ENCODE data around the gene PDE8B. TPM values are rescaled to one million over a fixed set of nuclear protein-coding genes. Genes with fewer than 3 reads are reported as not detected.

Gene PDE8B
- total RNA-seq, 1 donor from 2014 or later, result 2.6 TPM

- Mint-ChIP-seq H3K4me1 (ENCODE audit: low read depth) (peaks cover 2% of the 10 kb centered on the region), H3K4me3 (ENCODE audit: low read depth) (no peak overlapping the region), H3K27ac (no peak overlapping the region), H3K36me3 (ENCODE audit: insufficient read depth) (no peaks in the 10 kb centered on the region), H3K27me3 (peaks cover 6% of the 10 kb centered on the region), H3K9me3 (ENCODE audit: low read depth) (no peaks in the 10 kb centered on the region)
- DNase-seq (ENCODE audit: low spot score, unreplicated experiment), result no peak
- TF ChIP-seq CTCF (IDR thresholded peaks at IDR 0.05; ENCODE audit: unreplicated experiment), result no peak
Observed at GRCh38 chr5:77298146-77298545, 87.7 kb downstream of the PDE8B start.

- no peak for DNase-seq (ENCODE audit: low spot score, unreplicated experiment)
- no peak overlapping the region for H3K27ac Mint-ChIP-seq
- no peaks in the 10 kb centered on the region for H3K36me3 Mint-ChIP-seq (ENCODE audit: insufficient read depth)
- no peak for TF ChIP-seq CTCF (IDR thresholded peaks at IDR 0.05; ENCODE audit: unreplicated experiment)
- peaks cover 9% of the 10 kb centered on the region for H3K27me3 Mint-ChIP-seq
- no peak overlapping the region for H3K4me3 Mint-ChIP-seq (ENCODE audit: low read depth)
- peaks cover 4% of the 10 kb centered on the region for H3K4me1 Mint-ChIP-seq (ENCODE audit: low read depth)
- no peaks in the 10 kb centered on the region for H3K9me3 Mint-ChIP-seq (ENCODE audit: low read depth)
Observed at GRCh38 chr5:77300451-77300850, 90.0 kb downstream of the PDE8B start.

GRCh38 chr5:77301447-77301883, 91.0 kb downstream of the PDE8B start:
- no peak overlapping the region for H3K4me3 Mint-ChIP-seq (ENCODE audit: low read depth)
- no peak overlapping the region for H3K27ac Mint-ChIP-seq

GRCh38 chr5:77302247-77302646, 91.8 kb downstream of the PDE8B start:
- Mint-ChIP-seq H3K36me3 (ENCODE audit: insufficient read depth) (no peaks in the 10 kb centered on the region), H3K4me1 (ENCODE audit: low read depth) (peaks cover 7% of the 10 kb centered on the region), H3K27ac (no peak overlapping the region), H3K4me3 (ENCODE audit: low read depth) (no peak overlapping the region), H3K27me3 (peaks cover 15% of the 10 kb centered on the region), H3K9me3 (ENCODE audit: low read depth) (no peaks in the 10 kb centered on the region)
- DNase-seq (ENCODE audit: low spot score, unreplicated experiment), result no peak
- TF ChIP-seq CTCF (IDR thresholded peaks at IDR 0.05; ENCODE audit: unreplicated experiment), result no peak

More at GRCh38 chr5:77301447-77301883, 91.0 kb downstream of the PDE8B start:
- DNase-seq (ENCODE audit: low spot score, unreplicated experiment), result no peak
- H3K27me3 Mint-ChIP-seq, result peaks cover 15% of the 10 kb centered on the region
- no peak for TF ChIP-seq CTCF (IDR thresholded peaks at IDR 0.05; ENCODE audit: unreplicated experiment)
- H3K9me3 Mint-ChIP-seq (ENCODE audit: low read depth), result no peaks in the 10 kb centered on the region
- H3K36me3 Mint-ChIP-seq (ENCODE audit: insufficient read depth), result no peaks in the 10 kb centered on the region
- H3K4me1 Mint-ChIP-seq (ENCODE audit: low read depth), result peaks cover 4% of the 10 kb centered on the region

- H3K36me3 Mint-ChIP-seq (ENCODE audit: insufficient read depth), result no peaks in the 10 kb centered on the region
- peaks cover 12% of the 10 kb centered on the region for H3K27me3 Mint-ChIP-seq
- H3K27ac Mint-ChIP-seq, result no peak overlapping the region
- H3K9me3 Mint-ChIP-seq (ENCODE audit: low read depth), result no peaks in the 10 kb centered on the region
- H3K4me1 Mint-ChIP-seq (ENCODE audit: low read depth), result peaks cover 7% of the 10 kb centered on the region
- no peak overlapping the region for H3K4me3 Mint-ChIP-seq (ENCODE audit: low read depth)
- DNase-seq (ENCODE audit: low spot score, unreplicated experiment), result no peak
- no peak for TF ChIP-seq CTCF (IDR thresholded peaks at IDR 0.05; ENCODE audit: unreplicated experiment)
Observed at GRCh38 chr5:77302653-77303052, 92.2 kb downstream of the PDE8B start.
